NCI-H2107 (cell line): ENCODE results near the gene PLOD2.
"Not testable (repeated sequence)": the region's sequence is repeated elsewhere in the genome, so short reads cannot be mapped to it uniquely, and the experiment has no call there.

ENCODE experiments used
- DNase-seq: peaks from one replicate; lab custom pipeline; 2025; lab: John Stamatoyannopoulos, UW

Gene PLOD2

GRCh38 chr3:146139586-146140110 is 21.3 kb downstream of the PLOD2 start:
- no peak for DNase-seq

GRCh38 chr3:146138902-146139301 is 22.1 kb downstream of the PLOD2 start:
- no peak for DNase-seq

- DNase-seq, result no peak
Measured at GRCh38 chr3:146136647-146137046, 24.3 kb downstream of the PLOD2 start.

GRCh38 chr3:146134348-146135117 is 26.5 kb downstream of the PLOD2 start:
- no peak for DNase-seq

- DNase-seq, result no peak
Measured at GRCh38 chr3:146133441-146133840, 27.5 kb downstream of the PLOD2 start.

- no peak for DNase-seq
Measured at GRCh38 chr3:146131616-146132410, 29.2 kb downstream of the PLOD2 start.

- DNase-seq, result no peak
Measured at GRCh38 chr3:146130881-146131371, 30.1 kb downstream of the PLOD2 start.

GRCh38 chr3:146129750-146130149 is 31.2 kb downstream of the PLOD2 start:
- DNase-seq, result no peak

- DNase-seq, result no peak
Measured at GRCh38 chr3:146128939-146129338, 32.0 kb downstream of the PLOD2 start.

GRCh38 chr3:146128179-146128578 is 32.8 kb downstream of the PLOD2 start:
- no peak for DNase-seq

GRCh38 chr3:146125951-146126350 is 35.0 kb downstream of the PLOD2 start:
- no peak for DNase-seq

- DNase-seq, result no peak
Measured at GRCh38 chr3:146124126-146124801, 36.7 kb downstream of the PLOD2 start.

- DNase-seq, result no peak
Measured at GRCh38 chr3:146117406-146118285, 43.3 kb downstream of the PLOD2 start.

GRCh38 chr3:146115619-146116018 is 45.4 kb downstream of the PLOD2 start:
- DNase-seq, result no peak

- not testable (repeated sequence) for DNase-seq
Measured at GRCh38 chr3:146113804-146114203, 47.2 kb downstream of the PLOD2 start.

- no peak for DNase-seq
Measured at GRCh38 chr3:146111337-146111736, 49.6 kb downstream of the PLOD2 start.

GRCh38 chr3:146110161-146110560 is 50.8 kb downstream of the PLOD2 start:
- no peak for DNase-seq

- DNase-seq, result no peak
Measured at GRCh38 chr3:146106986-146107385, 54.0 kb downstream of the PLOD2 start.

GRCh38 chr3:146104068-146104467 is 56.9 kb downstream of the PLOD2 start:
- DNase-seq, result no peak

- no peak for DNase-seq
Measured at GRCh38 chr3:146102885-146103284, 58.1 kb downstream of the PLOD2 start.

- DNase-seq, result no peak
Measured at GRCh38 chr3:146101538-146101937, 59.4 kb downstream of the PLOD2 start.
